Measurements from ENCODE around the gene ZFP92.

ZFP92 gene

DNA sequence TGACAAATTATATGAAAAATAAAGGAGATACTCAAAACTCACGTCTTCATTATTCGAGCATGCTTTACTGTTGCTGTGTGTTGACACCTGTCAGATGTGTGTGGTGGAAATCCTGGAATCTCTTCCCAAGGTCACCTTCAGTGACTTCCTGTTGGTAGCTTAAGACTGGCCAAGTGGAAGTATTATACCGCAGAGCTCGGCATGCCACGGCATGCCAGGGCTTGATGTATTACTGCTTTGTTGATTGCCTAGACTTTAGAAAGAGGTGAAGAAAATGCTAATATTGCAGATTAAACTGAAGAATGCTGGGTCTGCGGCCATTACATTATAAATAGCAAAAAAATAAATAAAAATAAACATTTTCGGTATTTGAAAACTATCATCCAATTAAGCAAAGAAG lies 30.0 kb downstream of the ZFP92 start:
- DNase-seq: no peak

GRCh38 chrX:153441981-153442380 lies 30.7 kb downstream of the ZFP92 start:
- DNase-seq: no peak

- DNase-seq: no peak
Measured at GRCh38 chrX:153442463-153442862, 31.2 kb downstream of the ZFP92 start.

GRCh38 chrX:153443476-153444332 lies 32.4 kb downstream of the ZFP92 start:
- DNase-seq: no peak

- DNase-seq: no peak
Measured at GRCh38 chrX:153444333-153445011, 33.2 kb downstream of the ZFP92 start.

DNA sequence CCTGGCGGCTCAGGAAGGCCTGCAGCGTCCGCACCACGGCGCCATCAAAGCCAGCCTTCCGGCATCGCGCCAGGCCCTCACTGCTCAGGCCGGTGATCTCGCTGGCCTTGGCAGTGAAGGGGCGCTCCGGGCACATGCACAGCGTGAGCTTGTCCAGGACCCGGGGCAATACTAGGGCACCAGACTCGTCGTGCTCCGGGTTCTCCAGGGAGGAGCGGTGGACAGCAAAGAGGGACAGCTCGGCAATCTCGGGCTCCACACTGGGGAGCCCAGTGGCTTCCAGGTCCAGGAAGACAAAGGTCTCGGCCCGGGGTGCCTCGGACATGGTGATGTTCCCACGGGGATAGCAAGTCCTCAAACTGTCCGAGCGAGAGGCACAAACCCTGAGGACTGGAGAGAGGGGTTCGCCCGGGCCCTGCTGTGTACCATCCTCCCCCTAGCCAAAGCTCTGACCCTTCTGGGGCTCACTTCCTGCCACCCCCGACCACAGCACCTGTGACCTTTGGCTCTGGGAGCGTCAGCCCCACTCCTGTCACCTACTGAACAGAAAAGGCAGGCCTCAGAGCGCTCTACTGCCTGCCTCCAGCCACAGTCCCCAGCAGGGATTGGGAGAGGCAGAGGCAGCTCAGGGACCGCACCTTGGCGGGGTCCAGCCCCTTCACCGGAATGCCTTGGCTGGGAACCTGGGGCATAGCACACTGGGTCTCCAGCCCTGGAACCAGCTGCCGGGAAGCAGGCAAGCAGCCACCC lies 34.0 kb downstream of the ZFP92 start:
- DNase-seq: no peak

- no peak for DNase-seq
Measured at GRCh38 chrX:153445856-153446635, 34.8 kb downstream of the ZFP92 start, which contains the start of gene TREX2. TREX2 (minus strand) TSS chrX:153446056; CDS start chrX:153445430, 626 bp downstream.

GRCh38 chrX:153446636-153446936 lies 35.3 kb downstream of the ZFP92 start:
- DNase-seq: no peak

GRCh38 chrX:153446950-153447580 lies 35.8 kb downstream of the ZFP92 start:
- no peak for DNase-seq

DNA sequence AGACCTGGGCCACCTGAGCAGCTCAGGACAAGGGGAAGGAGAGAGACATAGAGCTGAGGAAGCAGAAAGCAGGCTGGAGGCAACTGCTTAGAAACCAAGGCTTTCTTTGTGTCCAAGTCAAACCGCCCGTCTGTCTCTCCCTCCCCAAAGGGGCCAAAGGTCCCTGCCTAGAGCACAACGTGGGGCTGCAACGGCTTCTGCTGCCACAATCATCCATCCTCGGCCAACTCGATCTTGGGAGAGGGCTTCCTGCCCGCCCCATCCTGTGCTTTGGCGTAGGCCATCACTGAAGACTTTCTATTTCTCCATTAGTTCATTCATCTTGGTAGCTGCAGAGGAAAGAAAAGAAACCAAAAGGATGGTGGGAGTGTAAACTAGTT lies 36.3 kb downstream of the ZFP92 start:
- no peak for DNase-seq

GRCh38 chrX:153448556-153449367 lies 37.5 kb downstream of the ZFP92 start:
- no peak for DNase-seq

GRCh38 chrX:153449368-153450113 lies 38.3 kb downstream of the ZFP92 start:
- DNase-seq: no peak

DNA sequence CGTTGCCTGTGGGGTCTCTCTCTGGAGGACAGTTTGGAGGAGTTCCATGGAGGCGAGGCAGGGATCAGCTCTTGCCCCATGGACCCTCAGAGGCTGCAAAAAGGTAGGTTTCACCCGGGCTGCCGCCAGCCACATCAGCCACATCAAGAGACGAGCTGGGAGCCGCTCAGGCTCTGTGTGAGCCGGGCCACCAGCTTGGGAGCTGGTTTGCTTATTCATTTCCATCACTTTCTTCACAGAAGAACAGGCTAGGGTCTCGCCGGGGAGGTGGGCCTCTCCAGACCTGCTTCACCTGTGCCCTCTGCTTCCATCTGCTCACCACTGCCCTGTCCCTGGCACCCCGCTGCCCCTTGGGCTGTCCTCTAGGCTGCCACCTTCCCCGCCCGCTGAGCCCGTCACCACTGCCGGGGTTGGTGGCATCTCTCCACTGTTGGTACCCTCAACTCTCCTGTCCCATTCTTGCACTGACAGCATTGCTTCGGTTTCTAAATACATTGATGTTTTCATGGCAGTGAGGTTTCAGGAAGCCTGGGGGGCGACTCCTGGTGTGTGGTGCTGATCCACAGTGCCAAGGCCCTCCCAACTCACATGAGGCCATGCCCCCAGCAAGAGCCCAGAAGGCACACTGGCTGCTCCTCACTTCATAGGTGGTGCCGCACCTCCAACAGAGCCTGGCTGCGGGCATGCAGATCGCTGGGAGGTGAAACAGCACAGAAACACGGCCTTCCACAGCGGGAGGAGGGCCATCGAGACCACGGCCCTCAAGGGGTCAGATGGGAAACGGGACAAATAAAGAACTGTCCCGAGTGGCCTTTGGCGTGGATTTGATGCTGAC lies 39.1 kb downstream of the ZFP92 start:
- DNase-seq: no peak

DNA sequence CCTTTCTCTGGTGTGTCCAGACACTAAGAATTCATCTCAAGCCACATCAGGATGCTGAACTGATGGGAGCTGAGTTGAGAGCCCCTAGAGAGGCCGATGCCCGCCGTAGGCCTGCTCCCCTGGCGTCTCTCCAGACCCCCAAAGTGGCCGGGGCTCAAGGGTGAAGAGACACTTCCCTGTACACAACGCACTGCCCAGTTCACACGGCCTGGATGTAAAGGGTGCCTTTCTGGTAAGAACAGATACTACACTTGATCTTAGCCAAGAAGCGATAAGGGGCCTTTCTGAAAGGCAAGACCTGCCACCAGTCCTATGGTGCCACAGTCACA lies 39.6 kb downstream of the ZFP92 start:
- no peak for DNase-seq

GRCh38 chrX:153454901-153455550 lies 43.8 kb downstream of the ZFP92 start:
- DNase-seq: no peak

DNA sequence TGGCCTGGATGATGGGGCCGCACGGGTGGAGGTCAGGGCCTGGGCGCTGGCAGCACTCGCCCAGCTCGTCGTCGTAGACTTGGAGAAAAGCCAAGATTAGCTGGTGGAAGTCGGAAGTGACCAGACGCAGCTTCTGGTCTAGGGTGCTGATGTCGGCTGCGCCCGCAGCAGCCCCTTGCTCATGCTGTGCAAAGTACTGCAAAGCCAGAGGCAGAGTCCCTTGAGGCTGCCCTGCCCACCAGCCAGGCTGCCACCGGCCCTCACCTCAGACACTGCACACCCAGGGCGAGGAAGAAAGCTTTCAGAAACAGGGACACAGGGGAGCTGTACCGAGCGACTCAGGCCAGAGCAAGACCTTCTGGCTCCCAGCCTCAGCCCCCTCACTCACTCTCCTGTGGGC lies 44.3 kb downstream of the ZFP92 start:
- DNase-seq: no peak

- DNase-seq: no peak
Measured at GRCh38 chrX:153456161-153456560, 44.9 kb downstream of the ZFP92 start.

DNA sequence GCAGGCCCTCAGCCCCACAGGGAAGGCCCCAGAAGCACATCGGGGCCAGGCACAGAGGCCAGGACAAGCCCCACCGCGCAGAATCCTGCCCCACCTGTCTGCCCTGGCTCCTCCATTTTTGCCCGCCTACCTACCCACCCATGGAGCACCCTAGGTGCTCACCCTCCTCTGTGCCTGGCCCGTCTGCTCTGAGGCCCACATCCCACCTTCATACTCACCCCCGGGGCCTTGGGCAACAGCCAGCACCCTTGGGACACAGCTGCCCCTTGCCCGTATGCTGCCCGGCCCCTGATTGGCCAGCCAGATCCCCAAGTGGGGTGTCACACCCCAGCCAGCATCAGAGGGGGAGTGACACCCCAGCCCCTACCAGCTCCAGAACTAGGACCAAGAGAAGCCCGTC lies 45.4 kb downstream of the ZFP92 start:
- DNase-seq: no peak

DNA sequence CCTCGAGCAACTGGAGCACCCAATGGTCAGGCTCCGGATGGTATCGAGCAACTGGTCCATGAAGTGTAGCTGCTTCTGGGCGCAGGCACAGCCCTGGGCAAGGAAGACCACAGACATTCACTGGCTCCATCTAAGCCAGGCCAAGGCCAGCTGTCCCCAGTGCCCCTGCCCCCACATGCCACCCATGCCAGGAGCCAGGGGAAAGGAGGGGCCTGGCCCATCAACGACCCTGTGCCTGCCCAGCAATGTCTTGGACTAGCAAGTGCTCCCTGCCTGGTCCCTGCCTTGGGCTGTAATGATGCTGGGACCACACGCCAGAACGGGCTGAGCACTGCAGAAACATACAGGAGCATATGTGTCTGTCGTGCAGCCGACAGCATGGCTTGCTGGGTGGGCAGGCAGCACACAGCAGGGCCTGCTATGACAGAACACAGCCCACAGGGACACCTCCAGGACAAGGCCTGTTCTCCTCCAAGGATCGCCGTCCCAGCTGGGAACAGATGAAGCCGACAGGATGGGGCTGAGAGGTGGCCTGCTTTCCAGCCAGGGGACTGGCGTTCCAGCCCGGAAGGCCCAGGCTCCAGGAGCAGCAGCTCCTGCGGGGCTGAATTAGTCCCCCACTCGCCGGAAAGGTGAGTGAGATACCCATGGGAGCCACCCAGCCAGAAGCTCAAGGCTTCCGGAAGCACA lies 46.0 kb downstream of the ZFP92 start:
- DNase-seq: no peak

All from GOT3 (cell line).